GM13976 (cell line): Measurements from ENCODE around the gene ALDH3B2.

Source experiments
- DNase-seq: peaks from one replicate; pipeline ENCODE4 v3.0.0; 2012; ENCODE audit warnings: low spot score
- in situ Hi-C: fragments of 300-500 bp; cut with MboI; formaldehyde crosslinking; loops from one replicate; pipeline ENCODE4 v1.12.0; 2022; ENCODE audit warnings: low sequenced_read_pairs, mixed read lengths, inconsistent platforms; ENCODE audit not compliant: unreplicated experiment
- TF ChIP-seq, protein P1 (sequence below): IDR thresholded peaks from 2 replicates; pipeline ENCODE4 v1.5.1; 2012; ENCODE audit warnings: borderline replicate concordance, mild to moderate bottlenecking; ENCODE audit not compliant: insufficient read depth; ENCODE audit errors: extremely low read depth, missing control alignments, control extremely low read depth

The ALDH3B2 gene

DNA sequence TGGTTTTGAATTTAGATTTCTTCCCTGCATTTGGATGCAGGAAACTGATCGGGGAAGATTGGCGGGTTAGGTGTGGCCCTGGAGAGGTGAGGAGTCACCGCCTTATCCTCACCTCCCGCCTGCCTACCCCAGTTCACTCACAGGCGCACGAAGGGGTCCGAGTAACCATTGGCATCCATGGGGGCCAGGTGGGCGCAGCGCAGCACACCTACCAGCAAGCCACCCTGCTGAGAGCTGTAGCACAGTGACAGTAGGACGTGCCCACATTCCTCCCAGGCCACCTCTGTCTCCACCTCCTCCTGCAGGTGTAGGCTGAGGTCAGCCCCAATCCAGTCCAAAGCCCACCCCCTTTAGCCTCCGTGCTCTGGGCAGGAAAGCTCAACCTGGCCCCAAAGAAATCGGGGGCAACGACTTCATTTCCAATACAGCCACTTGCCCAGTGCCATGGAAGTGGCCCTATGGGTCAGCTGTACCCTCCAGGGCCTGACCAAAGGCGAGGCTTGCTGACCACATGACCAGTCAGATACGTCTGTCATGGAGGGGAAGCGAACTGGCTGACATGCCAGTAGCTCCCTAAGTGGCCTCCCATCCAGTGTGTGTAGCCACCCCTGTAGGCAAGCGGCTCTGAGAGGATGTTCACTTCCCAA lies 61.0 kb downstream of the ALDH3B2 start:
- in situ Hi-C loops = no loop called here
- no peak for DNase-seq
- TF ChIP-seq, protein P1, sequence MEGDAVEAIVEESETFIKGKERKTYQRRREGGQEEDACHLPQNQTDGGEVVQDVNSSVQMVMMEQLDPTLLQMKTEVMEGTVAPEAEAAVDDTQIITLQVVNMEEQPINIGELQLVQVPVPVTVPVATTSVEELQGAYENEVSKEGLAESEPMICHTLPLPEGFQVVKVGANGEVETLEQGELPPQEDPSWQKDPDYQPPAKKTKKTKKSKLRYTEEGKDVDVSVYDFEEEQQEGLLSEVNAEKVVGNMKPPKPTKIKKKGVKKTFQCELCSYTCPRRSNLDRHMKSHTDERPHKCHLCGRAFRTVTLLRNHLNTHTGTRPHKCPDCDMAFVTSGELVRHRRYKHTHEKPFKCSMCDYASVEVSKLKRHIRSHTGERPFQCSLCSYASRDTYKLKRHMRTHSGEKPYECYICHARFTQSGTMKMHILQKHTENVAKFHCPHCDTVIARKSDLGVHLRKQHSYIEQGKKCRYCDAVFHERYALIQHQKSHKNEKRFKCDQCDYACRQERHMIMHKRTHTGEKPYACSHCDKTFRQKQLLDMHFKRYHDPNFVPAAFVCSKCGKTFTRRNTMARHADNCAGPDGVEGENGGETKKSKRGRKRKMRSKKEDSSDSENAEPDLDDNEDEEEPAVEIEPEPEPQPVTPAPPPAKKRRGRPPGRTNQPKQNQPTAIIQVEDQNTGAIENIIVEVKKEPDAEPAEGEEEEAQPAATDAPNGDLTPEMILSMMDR = no peak

DNA sequence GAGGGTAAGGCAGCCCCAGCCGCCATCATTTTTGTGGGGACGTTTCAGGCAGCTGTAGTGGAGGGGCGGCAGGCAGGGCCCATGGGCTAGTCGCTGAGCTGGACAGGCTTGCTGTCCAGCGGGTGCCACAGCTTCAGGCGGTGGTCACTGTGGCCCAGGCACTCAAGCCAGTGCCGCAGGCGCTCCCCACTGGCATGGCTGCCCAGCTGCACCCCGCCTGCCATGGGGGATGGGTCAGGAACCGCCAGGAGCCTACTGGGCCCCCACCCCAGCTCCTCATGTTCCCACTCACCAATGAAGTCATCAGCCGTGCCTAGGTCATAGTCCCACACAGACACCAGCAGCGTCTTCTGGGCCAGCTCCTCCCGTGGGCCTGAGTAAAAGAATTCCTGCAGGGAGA lies 61.7 kb downstream of the ALDH3B2 start:
- TF ChIP-seq, protein P1 = no peak
- in situ Hi-C loops = no loop called here
- no peak for DNase-seq
